ENCODE data around the gene PLPP7. TPM values are rescaled to one million over a fixed set of nuclear protein-coding genes. Genes with fewer than 3 reads are reported as not detected.
"Not testable (repeated sequence)": the region's sequence is repeated elsewhere in the genome, so short reads cannot be mapped to it uniquely, and the experiment has no call there.

PLPP7 gene
- total and polyA plus RNA-seq, 7 experiments from 2014 or later: 0.12 to 0.71 (median 0.19) TPM; not detected in 1

DNA sequence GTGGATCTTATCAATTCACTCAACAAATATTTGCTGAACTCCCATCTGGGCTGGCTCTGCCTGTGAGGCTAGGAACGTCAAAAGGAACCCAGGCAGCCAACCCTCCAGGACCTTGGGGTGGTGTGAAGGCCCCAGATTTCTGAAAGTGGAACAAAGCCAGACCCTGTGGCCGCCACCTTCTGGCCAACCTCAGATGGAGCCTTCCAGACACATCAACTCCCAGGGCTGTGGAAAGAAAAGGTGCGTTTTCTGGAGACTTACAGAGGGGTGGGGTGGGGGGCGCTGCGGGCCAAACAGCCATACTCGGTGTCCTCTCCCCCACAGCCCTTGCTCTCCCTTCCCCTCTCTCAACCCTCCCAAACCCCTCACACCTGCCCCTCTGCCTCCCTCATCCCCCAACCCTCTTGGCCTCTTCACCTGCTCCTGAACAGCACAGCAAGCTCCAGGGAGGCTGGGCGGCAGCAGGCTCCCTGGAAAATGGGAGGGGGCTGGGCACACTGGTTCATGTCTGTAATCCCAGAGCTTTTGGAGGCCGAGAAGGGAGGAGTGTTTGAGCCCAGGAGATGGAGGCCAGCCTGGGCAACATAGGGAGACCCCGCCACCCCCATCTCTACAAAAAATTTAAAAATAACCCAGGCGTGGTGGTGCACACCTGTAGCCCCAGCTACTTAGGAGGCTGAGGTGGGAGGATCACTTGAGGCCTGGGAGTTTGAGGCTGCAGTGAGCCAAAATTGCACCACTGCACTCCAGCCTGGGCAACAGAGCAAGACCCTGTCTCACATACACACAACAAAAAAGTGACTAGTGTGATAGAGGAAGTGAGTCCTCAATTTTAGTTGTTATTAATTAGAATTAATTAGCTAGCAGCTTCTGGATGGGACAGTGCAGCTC lies 59.4 kb downstream of the PLPP7 start:
- intact Hi-C loops (cut with micrococcal nuclease): no loop called here

DNA sequence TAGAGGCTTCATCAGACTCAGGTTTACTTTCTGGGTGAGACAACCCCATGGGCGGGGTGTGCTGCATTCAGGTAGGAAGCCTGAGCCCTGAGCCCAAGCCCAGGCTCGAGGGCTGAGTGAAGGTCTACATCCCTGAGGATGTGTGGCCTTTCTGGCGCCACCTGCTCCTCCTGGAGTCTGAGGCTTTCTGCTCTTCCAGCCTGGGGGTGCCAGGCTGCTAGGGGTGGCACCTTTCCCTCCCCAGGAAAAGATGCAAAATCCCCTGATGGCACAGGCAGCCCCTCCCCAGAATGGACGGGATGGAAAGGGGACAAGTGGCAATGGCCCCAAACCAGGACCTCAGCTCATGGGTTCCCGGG lies 60.0 kb downstream of the PLPP7 start:
- intact Hi-C loops (cut with micrococcal nuclease): no loop called here
- ChIA-PET POLR2A (interaction anchor here (0.5 to 1.8 kb wide), 5 partner anchors 56 to 154 kb away, joined by 3 to 8 read pairs (median 5); no protein-coding TSS in a partner anchor), CTCF (interaction anchor here (0.6 to 6.9 kb wide), 21 partner anchors 13 to 391 kb away, joined by 3 to 45 read pairs (median 4); partner anchors contain the start of gene RAPGEF1)
- DNase-seq: no peak
- no peaks in the 10 kb centered on the region for H3K27me3 ChIP-seq (ENCODE audit: control insufficient read depth in 2 of 2, insufficient read depth in 2 of 2, low read length in 2 of 2)
- peaks cover 0 to 15% (median 8%) of the 10 kb centered on the region in 7 donors for H3K4me1 Mint-ChIP-seq
- H3K36me3 ChIP-seq (ENCODE audit: control insufficient read depth in 2 of 3, insufficient read depth in 3 of 3, low read length in 3 of 3): no peaks in the 10 kb centered on the region
- no peak for ATAC-seq
- H3K4me3 Mint-ChIP-seq: peak overlapping the region in 2 of 10 donors; percentile 72 to 74
- H3K36me3 Mint-ChIP-seq: peaks cover 0 to 2% (median 0%) of the 10 kb centered on the region in 5 donors
- H3K27ac ChIP-seq (ENCODE audit: low read depth, low read length): no peak overlapping the region
- H3K4me1 ChIP-seq (ENCODE audit: control insufficient read depth in 2 of 2, insufficient read depth in 2 of 2, low read length in 2 of 2): peaks cover 4 to 9% of the 10 kb centered on the region in 2 donors
- H3K27me3 Mint-ChIP-seq: peaks cover 0 to 5% (median 0%) of the 10 kb centered on the region in 5 donors
- H3K4me3 ChIP-seq (ENCODE audit: low read length): no peak overlapping the region
- H3K9me3 Mint-ChIP-seq: peaks cover 0 to 2% (median 0%) of the 10 kb centered on the region in 11 donors
- peak overlapping the region in 2 of 9 donors; percentile 75 to 78 for H3K27ac Mint-ChIP-seq
- H3K9me3 ChIP-seq (ENCODE audit: control insufficient read depth in 2 of 3, low read length in 3 of 3): no peaks in the 10 kb centered on the region

More for the DNA sequence above, 59.4 kb downstream of the PLPP7 start:
- POLR2A ChIA-PET: interaction anchor here (0.5 to 1.8 kb wide), 4 partner anchors 57 to 154 kb away, joined by 3 to 8 read pairs (median 6); no protein-coding TSS in a partner anchor
- Histone ChIP-seq H3K4me3 (ENCODE audit: low read length) (no peak overlapping the region), H3K27me3 (ENCODE audit: control insufficient read depth in 2 of 2, insufficient read depth in 2 of 2, low read length in 2 of 2) (no peaks in the 10 kb centered on the region), H3K9me3 (ENCODE audit: control insufficient read depth in 2 of 3, low read length in 3 of 3) (no peaks in the 10 kb centered on the region), H3K4me1 (ENCODE audit: control insufficient read depth in 2 of 2, insufficient read depth in 2 of 2, low read length in 2 of 2) (peaks cover 4 to 9% of the 10 kb centered on the region in 2 donors), H3K27ac (ENCODE audit: low read depth, low read length) (no peak overlapping the region), H3K36me3 (ENCODE audit: control insufficient read depth in 2 of 3, insufficient read depth in 3 of 3, low read length in 3 of 3) (no peaks in the 10 kb centered on the region)
- DNase-seq (no peak), ATAC-seq (no peak)
- no peak overlapping the region for H3K4me3 Mint-ChIP-seq
- peaks cover 0 to 2% (median 0%) of the 10 kb centered on the region in 11 donors for H3K9me3 Mint-ChIP-seq
- H3K27ac Mint-ChIP-seq: no peak overlapping the region
- H3K36me3 Mint-ChIP-seq: peaks cover 0 to 2% (median 0%) of the 10 kb centered on the region in 5 donors
- peaks cover 0 to 15% (median 8%) of the 10 kb centered on the region in 7 donors for H3K4me1 Mint-ChIP-seq
- peaks cover 0 to 8% (median 3%) of the 10 kb centered on the region in 5 donors for H3K27me3 Mint-ChIP-seq
- CTCF ChIA-PET: interaction anchor here (0.6 to 6.9 kb wide), 16 partner anchors 12 to 392 kb away, joined by 3 to 45 read pairs (median 4); partner anchors contain the start of gene RAPGEF1

DNA sequence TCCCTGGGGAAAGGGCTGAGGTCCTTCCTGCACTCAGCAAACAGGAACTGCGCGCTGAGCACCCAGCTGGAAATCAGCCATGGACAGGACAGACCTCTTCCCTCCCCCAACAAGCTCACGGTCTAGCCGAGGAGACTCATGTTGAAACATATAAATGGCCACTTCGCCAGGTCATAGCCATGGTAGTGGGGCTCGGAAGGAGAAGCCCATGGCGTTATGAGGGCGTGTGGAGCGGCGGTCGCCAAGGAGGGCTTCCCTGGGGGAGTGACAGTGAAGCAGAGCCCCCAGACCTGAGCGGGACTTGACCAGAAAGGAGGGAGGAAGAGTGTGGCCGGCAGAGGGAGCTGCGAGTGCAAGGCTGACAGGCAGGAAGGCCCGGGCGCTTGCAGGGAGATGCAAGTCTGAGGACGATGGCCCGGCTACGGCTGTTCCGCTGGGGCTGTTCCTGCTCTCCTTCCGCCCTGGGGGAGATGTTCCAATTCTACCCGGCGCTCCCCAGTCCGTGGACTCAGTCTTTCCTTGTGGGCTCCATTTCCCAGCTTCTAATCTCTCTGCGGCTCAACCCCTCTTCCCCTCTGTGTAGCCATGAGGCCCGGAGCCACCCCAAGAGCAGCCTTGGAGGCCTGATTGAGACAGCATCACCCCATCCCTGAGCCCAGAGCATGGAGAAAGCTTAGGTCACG lies 60.5 kb downstream of the PLPP7 start:
- Histone ChIP-seq H3K4me1 (ENCODE audit: control insufficient read depth in 2 of 2, insufficient read depth in 2 of 2, low read length in 2 of 2) (peaks cover 4 to 9% of the 10 kb centered on the region in 2 donors), H3K36me3 (ENCODE audit: control insufficient read depth in 2 of 3, insufficient read depth in 3 of 3, low read length in 3 of 3) (no peaks in the 10 kb centered on the region), H3K27ac (ENCODE audit: low read depth, low read length) (no peak overlapping the region), H3K4me3 (ENCODE audit: low read length) (no peak overlapping the region), H3K27me3 (ENCODE audit: control insufficient read depth in 2 of 2, insufficient read depth in 2 of 2, low read length in 2 of 2) (no peaks in the 10 kb centered on the region), H3K9me3 (ENCODE audit: control insufficient read depth in 2 of 3, low read length in 3 of 3) (no peaks in the 10 kb centered on the region)
- ChIA-PET CTCF (interaction anchor here (0.6 to 6.9 kb wide), 23 partner anchors 14 to 1036 kb away, joined by 3 to 45 read pairs (median 4); partner anchors contain the start of gene RAPGEF1), POLR2A (interaction anchor here (0.5 to 1.8 kb wide), 9 partner anchors 23 to 168 kb away, joined by 3 to 8 read pairs (median 4); no protein-coding TSS in a partner anchor)
- intact Hi-C loops (cut with micrococcal nuclease): loop anchor here (1.0 to 2.0 kb wide), 9 partner anchors 23 to 397 kb away; no protein-coding TSS in a partner anchor
- DNase-seq: peak; percentile 74 to 87 (median 82)
- Mint-ChIP-seq H3K9me3 (peaks cover 0 to 2% (median 0%) of the 10 kb centered on the region in 11 donors), H3K27me3 (peaks cover 0 to 5% (median 0%) of the 10 kb centered on the region in 5 donors), H3K4me3 (peak overlapping the region in 8 of 10 donors; percentile 12 to 80 (median 57)), H3K4me1 (peaks cover 0 to 15% (median 8%) of the 10 kb centered on the region in 7 donors), H3K36me3 (peaks cover 0 to 2% (median 0%) of the 10 kb centered on the region in 5 donors), H3K27ac (peak overlapping the region in 5 of 9 donors; percentile 65 to 78 (median 70))
- ATAC-seq: peak; percentile 99

DNA sequence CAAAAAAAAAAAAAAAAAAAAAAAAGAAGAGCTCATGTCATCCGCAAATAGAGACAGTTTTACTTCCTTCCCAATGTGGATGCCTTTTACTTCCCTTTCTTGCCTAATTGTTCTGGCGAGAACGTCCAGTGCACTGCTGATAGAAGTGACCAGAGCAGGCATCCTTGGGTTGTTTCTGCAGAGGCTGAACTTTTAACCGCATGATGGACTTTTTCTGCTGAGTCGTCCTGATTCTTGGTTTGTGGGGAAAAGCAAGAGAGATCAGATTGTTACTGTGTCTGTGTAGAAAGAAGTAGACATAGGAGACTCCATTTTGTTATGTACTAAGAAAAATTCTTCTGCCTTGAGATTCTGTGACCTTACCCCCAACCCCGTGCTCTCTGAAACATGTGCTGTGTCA lies 67.0 kb downstream of the PLPP7 start:
- H3K27me3 Mint-ChIP-seq; H3K9me3 ChIP-seq (ENCODE audit: control insufficient read depth in 2 of 3, low read length in 3 of 3); H3K36me3 ChIP-seq (ENCODE audit: control insufficient read depth in 2 of 3, insufficient read depth in 3 of 3, low read length in 3 of 3); POLR2A ChIA-PET; H3K27ac ChIP-seq (ENCODE audit: low read depth, low read length); H3K9me3 Mint-ChIP-seq; H3K36me3 Mint-ChIP-seq; intact Hi-C loops (cut with micrococcal nuclease); DNase-seq; H3K27me3 ChIP-seq (ENCODE audit: control insufficient read depth in 2 of 2, insufficient read depth in 2 of 2, low read length in 2 of 2); H3K4me3 ChIP-seq (ENCODE audit: low read length): not testable (repeated sequence)
- H3K4me3 Mint-ChIP-seq: peak overlapping the region in 1 of 10 donors; percentile 17
- ATAC-seq: peak; percentile 73
- peak overlapping the region in 2 of 9 donors; percentile 13 to 64 for H3K27ac Mint-ChIP-seq
- H3K4me1 ChIP-seq (ENCODE audit: control insufficient read depth in 2 of 2, insufficient read depth in 2 of 2, low read length in 2 of 2): peaks cover 0 to 24% of the 10 kb centered on the region in 2 donors
- peaks cover 8 to 44% (median 25%) of the 10 kb centered on the region in 7 donors for H3K4me1 Mint-ChIP-seq
- CTCF ChIA-PET: interaction anchor here (1.1 kb wide), 1 partner anchor 27 kb away, joined by 3 read pairs; no protein-coding TSS in a partner anchor

DNA sequence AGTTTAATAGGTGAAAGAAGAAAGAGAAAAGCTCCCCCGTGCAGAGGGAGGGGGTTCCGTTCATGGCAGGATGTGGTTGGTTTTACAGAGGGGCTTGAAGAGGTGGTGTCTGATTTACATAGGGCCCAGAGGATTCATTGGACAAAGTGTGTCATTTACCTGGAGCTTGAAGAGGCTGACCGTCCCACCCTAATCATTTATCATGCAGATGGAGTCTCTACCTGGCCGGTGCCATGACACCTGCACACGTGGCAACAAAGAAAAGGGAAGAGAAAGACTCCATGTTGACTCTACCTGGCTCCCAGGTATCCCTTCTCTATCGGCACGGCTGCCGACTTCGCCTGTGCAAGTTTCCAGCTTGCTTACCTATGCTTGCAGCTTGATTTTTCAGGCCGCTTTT lies 69.0 kb downstream of the PLPP7 start:
- DNase-seq (peak in 6 of 9 donors; percentile 48 to 79 (median 70)), ATAC-seq (peak; percentile 74)
- Histone ChIP-seq H3K4me3 (ENCODE audit: low read length) (peak overlapping the region; percentile 49), H3K9me3 (ENCODE audit: control insufficient read depth in 2 of 3, low read length in 3 of 3) (no peaks in the 10 kb centered on the region), H3K27me3 (ENCODE audit: control insufficient read depth in 2 of 2, insufficient read depth in 2 of 2, low read length in 2 of 2) (no peaks in the 10 kb centered on the region), H3K36me3 (ENCODE audit: control insufficient read depth in 2 of 3, insufficient read depth in 3 of 3, low read length in 3 of 3) (no peaks in the 10 kb centered on the region), H3K27ac (ENCODE audit: low read depth, low read length) (peak overlapping the region; percentile 36), H3K4me1 (ENCODE audit: control insufficient read depth in 2 of 2, insufficient read depth in 2 of 2, low read length in 2 of 2) (peaks cover 0 to 27% of the 10 kb centered on the region in 2 donors)
- intact Hi-C loops (cut with micrococcal nuclease): no loop called here
- ChIA-PET CTCF (no interaction called here), POLR2A (interaction anchor here (0.6 to 2.0 kb wide), 4 partner anchors 8 to 521 kb away, joined by 3 to 8 read pairs (median 4); no protein-coding TSS in a partner anchor)
- peaks cover 0 to 2% (median 0%) of the 10 kb centered on the region in 11 donors for H3K9me3 Mint-ChIP-seq
- H3K27me3 Mint-ChIP-seq: no peaks in the 10 kb centered on the region
- peaks cover 0 to 6% (median 0%) of the 10 kb centered on the region in 5 donors for H3K36me3 Mint-ChIP-seq
- H3K4me3 Mint-ChIP-seq: peak overlapping the region; percentile 4 to 93 (median 86)
- peaks cover 11 to 62% (median 39%) of the 10 kb centered on the region in 7 donors for H3K4me1 Mint-ChIP-seq
- H3K27ac Mint-ChIP-seq: peak overlapping the region in 8 of 9 donors; percentile 43 to 93 (median 83)

All from naive thymus-derived CD4-positive, alpha-beta T cell (primary cell).